SK-N-MC (cell line): ENCODE data around the gene GABRB2.
"Not testable (repeated sequence)": the region's sequence is repeated elsewhere in the genome, so short reads cannot be mapped to it uniquely, and the experiment has no call there.

Source experiments
- DNase-seq: peaks from one replicate; pipeline ENCODE4 v3.0.0-alpha.2; 2011; ENCODE audit warnings: low read depth, low spot score
- H3K27ac ChIP-seq: fragments of 200-600 bp; sonication (generic); 2 replicates; pipeline ENCODE4 v1.5.1; 2016; ENCODE audit warnings: mixed run types
- H3K36me3 ChIP-seq: fragments of 200-600 bp; sonication (generic); 2 replicates; pipeline ENCODE4 v1.6.1; 2017; ENCODE audit warnings: antibody characterized with exemption, low read length, mixed read lengths; ENCODE audit not compliant: insufficient read depth
- H3K4me3 ChIP-seq: fragments of 200-600 bp; sonication (generic); 2 replicates; pipeline ENCODE4 v1.5.1; 2016
- H3K9ac ChIP-seq: fragments of 200-600 bp; sonication (generic); 2 replicates; pipeline ENCODE4 v1.8.0; 2017; ENCODE audit warnings: mixed run types, mixed read lengths; ENCODE audit not compliant: insufficient read length
- H3K9me3 ChIP-seq: fragments of 200-600 bp; sonication (generic); 2 replicates; pipeline ENCODE4 v1.6.1; 2017; ENCODE audit warnings: low read depth, mild to moderate bottlenecking, antibody characterized with exemption, low read length, moderate library complexity, mixed read lengths
- EZH2 ChIP-seq: fragments of 200-600 bp; sonication (generic); IDR thresholded peaks from one replicate; pipeline ENCODE4 v1.6.1; 2017; ENCODE audit warnings: antibody characterized with exemption
- FOXP2 ChIP-seq: optimal IDR thresholded peaks from 2 replicates; pipeline ENCODE3; 2011; ENCODE audit warnings: mild to moderate bottlenecking, moderate library complexity; ENCODE audit not compliant: insufficient read depth; ENCODE audit errors: extremely low read length, control extremely low read depth
- POLR2AphosphoS5 ChIP-seq: IDR thresholded peaks from 2 replicates; pipeline ENCODE4 v1.6.1; 2012; ENCODE audit warnings: mild to moderate bottlenecking, low read depth, low read length, borderline replicate concordance

The GABRB2 gene

DNA sequence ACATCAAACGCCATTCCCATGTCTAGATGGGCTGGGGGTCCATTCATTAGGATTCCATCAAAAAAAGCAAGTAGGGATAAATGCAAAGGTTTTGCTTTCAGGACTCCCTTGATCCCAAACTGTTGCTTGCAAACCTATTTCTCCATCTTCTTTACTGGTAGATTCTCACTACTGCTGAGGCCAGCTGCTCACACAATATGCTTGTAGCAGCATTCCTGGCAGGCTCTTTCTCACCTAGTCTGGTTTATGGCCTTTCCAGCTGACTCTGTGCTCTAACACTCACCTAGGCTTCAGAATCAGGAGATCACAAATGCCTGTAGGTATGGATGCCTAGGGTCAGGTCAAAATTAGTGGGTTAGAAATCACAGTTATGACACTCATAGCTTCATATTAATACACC, 274.7 kb downstream of the GABRB2 start:
- TF ChIP-seq POLR2AphosphoS5: no peak
- TF ChIP-seq FOXP2: no peak
- TF ChIP-seq EZH2: no peak
- H3K27ac ChIP-seq: no peak overlapping the region

DNA sequence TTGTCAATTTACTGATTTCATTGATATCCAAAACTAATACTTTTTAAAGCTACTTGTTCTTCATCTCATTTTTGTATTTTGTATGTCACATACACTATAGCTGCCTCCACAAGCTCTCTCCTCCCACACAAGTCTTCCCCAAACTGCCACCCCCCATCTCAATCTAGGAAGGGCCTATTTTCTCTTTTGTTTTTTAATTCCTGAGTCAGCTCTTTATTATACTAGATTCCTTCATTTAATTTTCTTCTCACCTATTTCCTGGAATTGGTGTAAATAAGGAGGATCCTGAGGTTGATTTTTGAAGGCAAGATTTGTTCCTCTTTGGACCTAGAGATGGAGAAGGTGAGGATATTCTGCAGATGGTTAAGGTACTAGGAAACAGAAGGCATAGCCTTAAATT, 277.4 kb downstream of the GABRB2 start:
- TF ChIP-seq EZH2 (no peak), POLR2AphosphoS5 (no peak)

More for the DNA sequence above, 274.7 kb downstream of the GABRB2 start:
- Histone ChIP-seq H3K9me3 (no peaks in the 10 kb centered on the region), H3K4me3 (no peak overlapping the region), H3K9ac (no peak overlapping the region), H3K36me3 (no peaks in the 10 kb centered on the region)
- no peak for DNase-seq

GRCh38 chr5:161266954-161267353, 279.6 kb downstream of the GABRB2 start:
- Histone ChIP-seq H3K9me3 (no peaks in the 10 kb centered on the region), H3K27ac (no peak overlapping the region), H3K4me3 (no peak overlapping the region), H3K36me3 (no peaks in the 10 kb centered on the region), H3K9ac (no peak overlapping the region)
- no peak for DNase-seq
- TF ChIP-seq POLR2AphosphoS5: no peak
- TF ChIP-seq FOXP2: no peak
- TF ChIP-seq EZH2: no peak

More for the DNA sequence above, 277.4 kb downstream of the GABRB2 start:
- no peak overlapping the region for H3K4me3 ChIP-seq
- H3K9me3 ChIP-seq: no peaks in the 10 kb centered on the region
- H3K36me3 ChIP-seq: no peaks in the 10 kb centered on the region
- H3K27ac ChIP-seq: no peak overlapping the region
- DNase-seq: no peak
- no peak overlapping the region for H3K9ac ChIP-seq

DNA sequence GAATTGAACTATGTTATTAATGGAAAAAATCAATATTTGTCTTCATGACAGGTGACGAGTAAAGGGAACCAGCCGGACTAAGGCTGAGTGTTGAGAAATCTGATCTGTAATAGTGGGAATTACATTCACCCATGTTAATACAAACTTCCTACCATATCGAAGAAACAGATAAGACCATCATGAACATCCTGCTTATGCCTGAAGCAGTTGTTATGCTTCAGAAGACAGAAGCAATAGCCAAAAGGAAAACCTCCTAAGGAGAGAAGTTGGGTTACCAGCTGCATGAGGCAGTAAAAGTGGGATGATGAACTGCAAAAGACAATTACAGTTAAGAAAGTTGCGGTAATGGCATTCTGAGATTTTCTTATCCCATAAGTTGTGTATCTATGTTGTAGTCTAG, 281.5 kb downstream of the GABRB2 start:
- no peak for DNase-seq
- no peaks in the 10 kb centered on the region for H3K36me3 ChIP-seq
- no peak overlapping the region for H3K27ac ChIP-seq
- H3K4me3 ChIP-seq: no peak overlapping the region
- H3K9me3 ChIP-seq: no peaks in the 10 kb centered on the region
- no peak for TF ChIP-seq POLR2AphosphoS5
- no peak for TF ChIP-seq FOXP2
- TF ChIP-seq EZH2: no peak
- H3K9ac ChIP-seq: no peak overlapping the region

DNA sequence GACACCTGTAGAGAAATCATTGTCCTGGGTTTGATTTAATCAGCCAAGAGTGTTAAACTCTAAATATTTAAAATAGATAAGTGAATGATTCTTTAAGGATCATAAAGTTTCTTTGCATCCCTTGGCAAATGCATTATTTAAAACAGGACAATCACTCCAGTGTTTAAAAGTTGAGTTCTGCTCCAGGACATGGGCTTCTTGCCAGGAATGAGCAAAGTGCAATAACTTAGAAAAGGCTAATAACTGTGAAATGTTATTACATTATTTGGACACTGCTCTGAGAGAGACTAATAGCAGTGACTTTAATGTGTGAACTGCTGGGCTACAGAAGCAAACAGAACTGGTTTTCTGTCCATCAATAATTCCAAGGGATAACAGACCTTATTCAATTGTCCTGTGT, 283.3 kb downstream of the GABRB2 start:
- no peaks in the 10 kb centered on the region for H3K9me3 ChIP-seq
- DNase-seq: no peak
- H3K4me3 ChIP-seq: no peak overlapping the region
- H3K9ac ChIP-seq: no peak overlapping the region
- H3K27ac ChIP-seq: no peak overlapping the region
- TF ChIP-seq EZH2 (no peak), FOXP2 (no peak), POLR2AphosphoS5 (no peak)
- H3K36me3 ChIP-seq: no peaks in the 10 kb centered on the region

DNA sequence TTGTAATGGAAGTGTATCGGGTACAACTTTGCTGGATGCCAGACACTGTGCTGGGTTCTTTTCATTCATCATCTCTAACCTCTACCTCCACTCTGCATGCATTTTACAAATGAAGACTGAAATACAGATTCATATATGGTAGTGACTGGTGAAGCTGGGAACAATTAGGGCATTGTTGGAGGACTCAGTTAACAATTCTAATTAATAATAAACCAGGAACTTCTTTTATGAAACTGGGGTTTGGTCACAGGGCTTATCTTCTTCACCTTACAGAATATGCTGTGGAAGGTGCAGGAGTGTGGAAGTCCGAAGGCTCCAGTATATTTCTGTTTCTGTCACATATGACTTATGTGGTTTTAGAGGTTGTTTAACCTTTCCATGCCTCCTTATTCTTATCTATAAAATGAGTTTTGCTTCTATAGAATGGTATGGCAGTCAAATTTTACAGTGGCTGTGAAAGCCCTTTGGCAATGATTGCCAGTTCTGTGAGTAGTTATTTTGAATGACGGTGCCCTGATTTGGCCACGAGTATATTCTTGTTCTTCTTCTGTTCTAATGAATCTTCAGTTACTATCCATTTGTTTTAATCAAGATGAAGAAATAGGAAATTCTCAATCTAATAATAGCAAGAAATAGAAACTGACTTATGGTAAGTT, 284.7 kb downstream of the GABRB2 start:
- TF ChIP-seq POLR2AphosphoS5 (no peak), FOXP2 (no peak), EZH2 (no peak)
- H3K4me3 ChIP-seq: no peak overlapping the region

GRCh38 chr5:161258438-161258837, 288.1 kb downstream of the GABRB2 start:
- no peak for TF ChIP-seq FOXP2
- TF ChIP-seq EZH2: no peak
- no peak for TF ChIP-seq POLR2AphosphoS5
- H3K27ac ChIP-seq: no peak overlapping the region
- no peak for DNase-seq

More for the DNA sequence above, 284.7 kb downstream of the GABRB2 start:
- H3K27ac ChIP-seq: no peak overlapping the region
- no peak overlapping the region for H3K9ac ChIP-seq
- H3K36me3 ChIP-seq: no peaks in the 10 kb centered on the region
- no peaks in the 10 kb centered on the region for H3K9me3 ChIP-seq
- no peak for DNase-seq

GRCh38 chr5:161256957-161257356, 289.6 kb downstream of the GABRB2 start:
- Histone ChIP-seq H3K27ac (no peak overlapping the region), H3K9ac (no peak overlapping the region), H3K4me3 (no peak overlapping the region), H3K9me3 (no peaks in the 10 kb centered on the region), H3K36me3 (no peaks in the 10 kb centered on the region)
- TF ChIP-seq EZH2: no peak
- TF ChIP-seq FOXP2: no peak
- DNase-seq: no peak

More at GRCh38 chr5:161258438-161258837, 288.1 kb downstream of the GABRB2 start:
- Histone ChIP-seq H3K9me3 (no peaks in the 10 kb centered on the region), H3K4me3 (no peak overlapping the region), H3K9ac (no peak overlapping the region), H3K36me3 (no peaks in the 10 kb centered on the region)

- H3K4me3 ChIP-seq, H3K9ac ChIP-seq, H3K9me3 ChIP-seq, H3K27ac ChIP-seq, DNase-seq, H3K36me3 ChIP-seq: not testable (repeated sequence)
Measured at GRCh38 chr5:161252955-161253354, 293.6 kb downstream of the GABRB2 start.
